Hypothalamus (tissue), 51 donors: Measurements from ENCODE around the gene RADX.
A peak's percentile ranks its signal among the peaks of the same experiment; 100 is the strongest.
"Not testable (repeated sequence)": the region's sequence is repeated elsewhere in the genome, so short reads cannot be mapped to it uniquely, and the experiment has no call there.

ENCODE experiments used
- DNase-seq, 51 donors: peaks; one replicate each; lab custom pipeline; 2025; lab: John Stamatoyannopoulos, UW

RADX gene, protein sequence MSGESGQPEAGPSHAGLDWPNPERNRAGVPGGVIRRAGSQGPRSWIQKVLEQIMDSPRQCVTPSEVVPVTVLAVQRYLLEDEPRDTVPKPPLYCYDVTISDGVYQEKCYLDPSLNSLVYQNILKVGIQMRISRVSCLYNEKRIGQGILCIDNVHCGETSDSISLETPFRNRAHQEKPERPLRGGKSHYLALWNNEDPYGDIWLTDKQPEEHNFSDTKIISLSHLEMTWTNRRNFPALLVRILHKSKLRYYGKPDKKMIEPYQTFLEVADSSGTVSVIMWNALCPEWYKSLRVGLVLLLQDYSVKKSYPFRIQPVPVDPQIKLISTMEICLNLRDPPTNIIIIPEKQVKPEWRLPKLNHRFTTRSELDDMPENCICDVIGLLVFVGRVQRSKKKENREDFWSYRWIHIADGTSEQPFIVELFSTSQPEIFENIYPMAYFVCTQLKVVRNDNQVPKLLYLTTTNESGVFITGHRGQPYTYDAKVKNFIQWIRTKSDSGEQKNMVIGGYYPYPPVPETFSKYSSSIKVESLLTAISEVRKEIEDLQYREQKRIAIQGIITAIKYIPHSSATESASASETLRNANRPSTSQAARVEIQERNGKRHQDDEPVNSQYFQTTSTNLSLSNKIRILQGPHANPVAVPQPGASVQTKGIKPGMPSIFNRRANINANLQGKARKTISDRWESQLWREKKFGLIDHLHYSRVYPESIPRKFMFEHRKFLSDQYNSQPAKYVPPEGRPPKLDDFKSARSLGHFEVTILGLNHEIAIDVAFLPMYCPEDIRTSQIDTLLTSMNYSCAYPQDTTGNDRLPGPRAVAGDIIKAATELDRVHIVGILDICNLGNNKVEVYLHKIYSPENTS

DNA sequence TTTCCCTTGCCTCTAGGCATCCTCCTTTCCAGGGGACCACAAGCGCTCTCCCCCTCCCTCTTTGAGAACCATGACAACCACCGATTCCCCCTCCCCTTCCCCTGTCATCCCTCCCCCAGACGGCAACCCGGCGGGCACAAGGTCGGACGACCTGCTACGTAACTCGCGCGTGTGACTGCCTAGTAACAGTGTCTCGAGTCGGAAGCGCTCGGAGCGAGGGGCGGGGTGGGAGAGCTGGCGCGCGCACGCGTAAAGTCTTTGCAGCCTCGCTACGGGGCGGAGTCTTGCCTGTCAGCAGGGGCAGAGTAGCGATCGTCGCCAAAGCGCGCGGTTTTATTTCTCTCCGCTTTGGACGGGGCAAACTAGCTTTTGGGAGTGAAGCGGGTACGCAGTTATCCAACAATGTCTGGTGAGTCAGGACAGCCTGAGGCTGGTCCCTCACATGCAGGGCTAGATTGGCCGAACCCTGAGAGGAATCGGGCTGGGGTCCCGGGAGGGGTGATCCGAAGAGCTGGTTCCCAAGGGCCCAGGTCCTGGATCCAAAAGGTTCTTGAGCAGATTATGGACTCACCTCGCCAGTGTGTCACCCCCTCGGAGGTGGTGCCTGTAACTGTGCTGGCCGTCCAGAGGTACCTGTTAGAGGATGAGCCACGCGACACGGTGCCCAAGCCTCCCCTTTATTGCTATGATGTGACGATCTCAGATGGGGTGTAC lies at the start of gene RADX:
RADX (plus strand) TSS at position 300 of the 714 bp plus-strand sequence; CDS start at position 403, 103 bp downstream.
- DNase-seq = peak; percentile 3 to 88 (median 69)

DNA sequence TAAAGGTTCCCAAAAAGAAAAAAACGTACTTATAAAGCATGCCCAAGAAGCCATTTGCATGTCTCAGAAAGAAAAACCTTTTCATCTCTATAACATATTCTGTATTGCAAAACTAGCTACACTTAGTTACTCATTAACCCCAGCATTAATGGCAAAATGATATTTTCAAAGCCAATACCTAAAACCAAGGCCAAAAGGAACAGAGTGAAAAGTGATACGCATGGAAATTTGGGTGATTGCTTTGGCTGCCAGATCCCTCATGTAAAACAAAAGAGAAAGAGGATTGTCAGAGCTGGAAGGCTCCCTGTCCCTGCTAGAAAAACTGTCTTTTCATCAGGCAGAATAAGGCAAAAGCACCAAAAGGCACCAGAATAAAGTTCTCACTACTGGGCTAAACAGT lies 46.8 kb upstream of the RADX start:
- no peak for DNase-seq

DNA sequence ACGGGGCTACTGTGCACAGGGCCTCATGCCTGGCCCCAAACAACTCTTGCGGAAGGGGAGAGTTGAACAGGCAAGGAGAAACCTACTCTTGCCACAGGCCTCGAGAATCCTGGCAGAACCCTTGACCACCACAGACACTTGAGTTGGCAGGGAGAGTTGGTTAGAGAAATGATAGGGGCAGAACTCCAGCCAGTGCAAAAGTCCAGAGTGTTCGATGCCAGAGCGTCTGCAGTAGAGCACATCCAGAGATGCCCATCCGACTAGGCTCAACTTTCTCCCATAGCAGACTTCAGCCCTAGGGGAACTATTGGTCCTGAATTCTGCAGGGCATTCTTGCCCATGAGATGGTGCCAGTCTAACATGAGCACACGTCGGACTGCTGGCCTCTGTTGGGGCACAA lies 45.4 kb upstream of the RADX start:
- DNase-seq = no peak

DNA sequence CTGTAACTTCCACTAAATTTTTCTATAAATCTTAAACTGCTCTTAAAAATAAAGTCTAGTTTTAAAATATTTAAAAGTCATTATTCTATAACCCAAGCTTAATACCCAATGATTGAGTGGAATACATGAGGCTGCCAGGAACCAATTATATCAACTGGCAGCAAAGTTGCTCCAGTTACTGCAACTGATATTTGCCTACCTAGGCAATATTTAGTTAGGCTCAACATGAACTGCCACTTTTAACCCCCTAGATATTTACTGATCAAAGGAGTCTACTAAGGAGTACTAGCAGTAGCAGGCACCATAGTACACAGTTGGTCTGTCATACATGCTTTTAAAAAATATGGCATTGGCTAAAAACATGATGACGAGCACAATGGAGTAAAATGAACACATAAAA lies 29.9 kb upstream of the RADX start:
- no peak for DNase-seq

DNA sequence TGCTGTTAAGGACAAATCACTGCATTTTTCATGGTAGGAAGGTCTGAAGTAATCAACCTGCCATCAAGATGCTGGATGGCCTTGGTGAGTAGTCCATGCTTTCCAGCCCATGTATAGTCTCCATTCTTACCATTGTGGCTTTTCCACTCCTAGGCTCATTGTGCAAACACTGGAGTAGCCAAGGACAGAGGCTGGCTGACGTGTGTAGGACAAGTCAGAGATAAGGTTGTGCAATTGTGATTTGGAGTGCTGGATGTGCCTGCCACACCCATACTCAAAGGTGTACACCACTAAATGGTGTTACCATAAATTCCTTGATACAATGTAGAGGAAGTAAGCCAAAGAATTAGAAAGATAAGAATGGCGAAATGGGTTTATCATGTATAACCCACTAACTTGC lies 26.3 kb upstream of the RADX start:
- DNase-seq = no peak

DNA sequence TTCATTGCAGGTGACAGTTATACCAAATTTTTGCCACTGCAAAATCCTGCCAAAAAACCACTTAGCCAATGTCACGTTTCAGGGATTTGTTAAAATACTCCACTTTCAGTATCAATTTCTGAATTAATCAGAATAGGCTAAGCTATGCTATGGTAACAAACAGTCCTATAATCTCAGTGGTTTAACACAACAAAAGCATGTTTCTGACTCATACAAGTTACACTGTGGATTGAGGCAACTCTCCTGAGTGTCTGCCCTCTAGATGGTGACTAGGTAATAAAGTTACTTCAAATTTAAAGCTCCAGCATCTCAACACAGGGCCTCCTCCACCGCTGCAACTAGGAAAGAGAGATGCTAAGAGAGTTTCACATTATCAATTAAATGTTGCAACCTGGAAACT lies 23.0 kb upstream of the RADX start:
- DNase-seq = no peak

DNA sequence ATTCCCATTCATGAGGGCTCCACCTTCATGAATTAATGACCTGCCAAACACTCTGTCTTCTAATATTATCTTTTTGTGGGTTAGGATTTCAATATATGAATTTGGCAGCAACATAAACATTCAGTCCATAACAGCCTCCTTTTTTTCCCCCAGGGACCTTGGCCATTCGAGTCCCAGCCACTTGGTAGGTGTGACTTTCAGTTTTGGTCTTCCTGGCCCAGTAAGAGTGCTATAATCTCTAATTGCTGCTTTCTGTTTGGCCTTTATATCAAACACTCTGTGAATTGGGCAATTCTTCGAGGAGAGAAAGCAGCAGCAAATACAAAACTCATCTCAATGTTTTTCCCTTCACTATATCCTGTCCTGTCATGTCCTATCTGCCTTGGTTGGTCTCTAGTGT lies 12.4 kb upstream of the RADX start:
- no peak for DNase-seq

DNA sequence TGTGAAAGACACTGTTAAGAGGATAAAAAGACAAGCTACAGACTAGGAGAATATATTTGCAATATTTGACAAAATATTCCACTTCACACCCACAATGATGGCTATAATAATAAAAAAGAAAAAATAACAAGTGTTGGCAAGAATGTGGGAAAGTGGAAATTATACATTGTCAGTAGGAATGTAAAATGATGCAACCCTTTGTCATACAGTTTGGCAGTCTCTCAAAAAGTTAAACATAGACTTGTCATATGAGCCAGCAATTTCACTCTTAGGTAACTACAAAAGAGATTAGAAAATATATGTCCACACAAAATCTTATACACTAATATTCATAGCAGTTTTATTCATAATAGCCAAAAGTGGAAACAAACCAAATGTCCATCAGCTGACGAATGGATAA lies 5.2 kb upstream of the RADX start:
- DNase-seq = no peak

DNA sequence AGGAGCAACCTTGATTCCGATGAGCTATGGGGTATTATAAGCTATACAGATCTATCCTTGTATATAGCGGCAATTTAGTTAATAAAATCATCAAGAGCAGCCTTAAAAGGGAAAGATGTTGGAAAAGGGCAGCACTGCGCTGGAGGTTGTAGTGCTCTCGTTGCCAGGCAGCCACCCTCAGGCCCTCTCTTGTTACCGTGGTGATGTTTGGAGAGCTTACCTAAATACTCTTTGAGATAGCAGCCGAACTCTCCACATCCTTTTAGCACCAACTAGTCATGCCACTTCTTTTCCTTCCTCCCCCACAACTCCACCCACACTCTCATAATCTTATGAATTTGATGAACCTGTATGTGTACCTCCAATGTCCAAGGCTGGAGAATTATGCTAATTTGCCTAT lies 3.8 kb upstream of the RADX start:
- peak in 5 of 51 donors; percentile 1 to 20 (median 4) for DNase-seq

DNA sequence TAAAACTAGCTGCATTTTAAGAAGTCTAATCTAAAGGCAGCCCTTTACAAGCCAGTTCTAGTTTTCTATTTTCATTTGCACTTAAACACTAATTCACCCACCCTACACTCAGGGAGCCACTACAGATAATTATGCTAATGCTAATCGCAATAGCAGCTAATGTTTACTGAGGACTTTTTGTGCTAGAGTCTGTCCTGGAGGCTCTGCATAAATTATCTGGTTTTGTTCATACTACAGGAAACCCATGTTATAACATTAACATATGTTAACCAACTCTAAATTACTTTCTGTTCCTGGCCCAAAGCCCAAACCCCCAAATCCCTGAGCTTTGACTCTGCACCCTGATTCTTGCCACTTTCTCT lies 480 bp upstream of the RADX start:
- DNase-seq = no peak

DNA sequence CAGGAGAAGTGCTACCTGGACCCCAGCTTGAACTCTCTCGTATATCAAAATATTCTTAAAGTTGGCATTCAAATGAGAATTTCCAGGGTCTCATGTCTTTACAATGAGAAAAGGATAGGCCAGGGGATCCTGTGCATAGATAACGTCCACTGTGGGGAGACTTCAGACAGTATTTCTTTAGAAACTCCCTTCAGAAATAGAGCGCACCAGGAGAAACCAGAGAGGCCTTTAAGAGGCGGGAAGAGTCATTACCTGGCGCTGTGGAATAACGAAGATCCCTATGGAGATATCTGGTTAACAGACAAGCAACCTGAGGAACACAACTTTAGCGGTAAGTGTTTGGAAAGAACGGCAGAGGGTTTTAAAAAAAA lies 600 bp downstream of the RADX start:
- peak in 1 of 51 donors; percentile 20 for DNase-seq

DNA sequence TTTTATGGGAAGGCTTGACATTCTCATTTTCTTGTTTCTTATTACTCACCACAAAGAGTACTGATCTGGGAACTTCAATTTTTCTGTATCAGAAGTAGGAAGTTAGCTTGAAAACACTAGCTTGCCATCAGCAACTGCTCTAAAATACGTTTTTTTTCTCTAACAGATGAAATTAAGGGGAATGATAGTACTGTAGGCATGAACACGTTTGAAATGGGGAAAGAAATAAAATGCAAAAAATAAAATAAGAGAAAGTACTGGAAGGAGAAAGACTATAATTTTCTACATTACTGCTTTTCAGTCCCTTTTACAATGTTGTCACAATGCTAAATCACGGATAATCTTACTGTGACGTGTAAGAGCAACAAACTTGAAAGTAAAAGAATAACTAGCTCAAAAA lies 1.5 kb downstream of the RADX start:
- no peak for DNase-seq

DNA sequence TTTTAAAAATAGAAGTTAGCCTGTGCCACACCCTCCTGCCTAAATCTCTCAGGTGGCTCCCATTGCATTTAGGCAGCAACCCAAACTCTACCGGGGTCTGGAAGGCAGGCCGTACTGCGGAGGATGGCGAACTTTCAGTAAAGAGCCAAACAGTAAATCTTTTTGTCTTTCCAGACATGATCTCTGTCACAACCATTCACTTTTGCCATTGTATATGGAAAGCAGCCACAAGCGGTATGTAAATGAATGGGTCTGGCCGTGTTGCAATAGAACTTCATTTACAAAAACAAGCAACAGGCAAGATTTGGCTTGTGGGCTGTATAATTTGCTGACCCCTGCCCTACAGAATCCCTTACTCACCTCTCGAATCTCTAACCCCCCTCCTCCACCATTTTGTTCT lies 3.3 kb downstream of the RADX start:
- DNase-seq = peak in 1 of 51 donors; percentile 0

DNA sequence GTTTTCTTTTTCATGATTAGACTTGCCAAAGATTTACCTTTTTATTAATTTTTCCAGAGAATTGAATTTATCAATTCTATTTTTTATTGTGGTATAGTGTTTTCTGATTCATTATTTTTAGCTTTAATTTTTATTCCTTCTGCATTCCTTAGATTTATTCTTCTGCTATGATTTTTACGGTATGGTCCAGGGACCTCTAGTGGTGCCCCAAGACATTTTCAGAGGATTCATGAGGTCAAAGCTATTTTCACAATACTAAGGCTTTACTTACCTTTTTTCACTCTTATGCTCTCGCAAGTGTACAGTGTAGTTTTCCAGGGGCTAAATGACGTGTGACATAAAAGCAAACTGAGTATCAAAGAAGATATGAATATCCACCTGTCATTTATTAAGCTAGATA lies 8.0 kb downstream of the RADX start:
- peak in 1 of 51 donors; percentile 4 for DNase-seq

DNA sequence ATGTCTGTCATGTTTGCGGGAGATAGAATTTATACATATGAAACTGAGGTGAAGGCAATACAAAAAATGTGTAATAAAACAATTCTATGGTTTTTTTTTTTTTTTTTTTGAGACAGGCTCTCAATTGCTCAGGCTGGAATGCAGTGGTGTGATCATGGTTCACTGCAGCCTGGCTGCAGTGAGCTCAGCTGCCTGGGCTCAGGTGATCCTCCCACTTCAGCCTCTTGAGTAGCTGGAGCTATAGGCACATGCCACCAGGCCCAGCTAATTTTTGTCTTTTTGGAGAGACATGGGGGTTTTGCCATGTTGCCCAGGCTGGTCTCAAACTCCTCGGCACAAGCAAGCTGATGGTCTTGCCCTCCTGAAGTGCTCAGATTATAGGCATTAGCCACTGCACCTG lies 10.1 kb downstream of the RADX start:
- no peak for DNase-seq

DNA sequence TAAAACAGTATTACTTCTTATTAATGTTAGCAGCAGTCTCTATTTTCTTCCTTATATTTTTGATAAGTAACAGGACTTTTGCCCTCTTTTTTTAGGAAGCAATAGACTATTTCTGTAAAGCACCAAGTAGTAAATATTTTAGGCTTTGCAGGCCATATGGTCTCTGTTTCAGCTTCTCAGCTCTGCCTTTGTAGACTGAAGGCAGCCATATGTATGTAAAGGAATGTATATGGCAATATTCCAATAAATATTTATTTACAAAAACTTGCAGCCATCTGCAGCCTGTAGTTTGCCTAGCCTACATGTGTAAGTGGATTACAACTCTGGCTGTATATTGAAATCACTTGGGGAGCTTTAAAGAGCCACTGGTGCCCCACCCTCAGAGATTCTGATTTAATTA lies 15.0 kb downstream of the RADX start:
- no peak for DNase-seq

DNA sequence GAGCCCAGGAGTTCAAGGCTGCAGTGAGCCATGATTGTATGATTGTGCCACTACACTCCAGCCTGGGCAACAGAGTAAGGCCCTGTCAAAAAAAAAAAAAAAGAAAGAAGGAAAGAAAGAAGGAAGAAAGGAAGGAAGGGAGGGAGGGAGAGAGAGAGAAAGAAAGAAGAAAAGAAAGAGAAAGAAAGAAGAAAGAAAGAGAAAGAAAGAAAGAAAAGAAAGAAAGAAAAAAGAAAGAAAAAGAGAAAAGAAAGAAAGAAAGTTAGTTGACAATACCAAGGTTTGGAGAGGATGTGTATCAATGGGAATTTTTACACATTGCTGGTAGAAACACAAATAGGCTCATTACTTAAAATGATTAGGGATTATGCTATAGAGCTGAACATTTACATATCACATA lies 19.8 kb downstream of the RADX start:
- no peak for DNase-seq

DNA sequence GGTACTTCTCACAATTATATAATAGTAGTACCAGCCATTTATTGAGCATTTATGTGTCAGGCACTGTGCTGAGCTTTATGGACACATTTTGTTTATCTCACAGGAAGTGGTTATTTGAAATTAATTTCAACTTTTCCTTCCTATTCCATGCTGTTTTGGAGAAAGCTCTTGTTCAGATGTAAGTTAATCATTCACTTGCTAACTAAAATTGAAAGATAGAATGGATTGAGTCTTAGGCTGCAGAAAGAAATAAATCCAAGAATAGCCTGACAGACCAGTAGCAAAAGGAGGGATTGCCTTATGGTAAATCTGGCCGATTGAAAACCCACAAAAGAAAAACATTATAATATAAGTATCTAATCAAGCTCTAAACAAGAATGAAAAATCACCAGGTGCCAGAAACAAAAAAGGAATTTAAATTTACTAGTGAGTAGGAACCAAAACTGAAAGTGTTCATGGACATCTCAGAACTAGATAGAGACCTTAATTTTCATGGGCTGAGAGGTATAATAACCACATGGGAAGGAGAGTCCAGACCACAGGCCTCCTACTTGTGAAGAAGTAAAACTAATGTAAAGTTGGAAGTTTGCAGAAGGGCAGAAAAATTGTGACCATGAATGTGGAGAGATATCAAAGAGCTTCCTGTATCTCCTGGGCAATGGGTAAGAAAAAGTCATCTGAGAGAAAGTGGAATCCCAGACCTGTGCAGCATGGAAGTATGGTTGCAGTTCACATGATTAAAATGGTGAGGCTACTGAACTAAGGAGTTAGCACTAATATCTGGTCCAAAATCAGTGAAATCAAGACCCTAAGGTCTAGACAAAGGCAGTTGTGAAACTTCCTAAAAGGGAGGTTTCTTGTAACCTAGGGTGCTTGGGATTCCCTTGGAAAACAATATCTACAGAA lies 38.0 kb downstream of the RADX start:
- DNase-seq = no peak

DNA sequence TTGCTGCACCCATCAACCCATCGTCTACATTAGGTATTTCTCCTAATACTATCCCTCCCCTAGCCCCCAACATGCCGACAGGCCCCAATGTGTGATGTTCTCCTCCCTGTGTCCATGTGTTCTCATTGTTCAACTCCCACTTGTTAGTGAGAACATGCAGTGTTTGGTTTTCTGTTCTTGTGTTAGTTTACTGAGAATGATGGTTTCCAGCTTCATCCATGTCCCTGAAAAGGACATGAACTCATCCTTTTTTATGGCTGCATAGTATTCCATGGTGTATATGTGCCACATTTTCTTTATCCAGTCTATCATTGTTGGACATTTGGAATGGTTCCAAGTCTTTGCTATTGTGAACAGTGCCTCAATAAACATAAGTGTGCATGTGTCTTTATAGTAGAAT lies 41.8 kb downstream of the RADX start:
- DNase-seq = not testable (repeated sequence)

DNA sequence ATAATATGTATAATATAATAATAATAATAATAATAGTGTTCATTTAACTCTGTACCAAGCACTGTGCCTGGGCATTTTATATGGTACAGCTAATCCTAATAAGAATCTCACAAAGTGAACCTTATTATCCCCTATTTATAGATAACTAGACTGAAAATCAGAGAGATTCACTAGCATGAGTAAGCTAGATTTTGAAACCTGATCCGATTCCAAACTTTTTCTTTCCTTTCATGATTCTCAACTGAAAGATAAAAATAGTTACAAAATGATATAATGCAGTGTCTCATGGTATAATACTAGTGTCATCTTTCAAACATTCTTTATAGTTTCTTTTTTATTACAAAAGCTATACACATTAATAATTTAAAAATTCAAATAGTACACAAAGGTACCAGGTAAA lies 58.9 kb downstream of the RADX start:
- no peak for DNase-seq
